OCI-LY3 (cell line): ENCODE data around the gene LINC01488.
A peak's percentile ranks its signal among the peaks of the same experiment; 100 is the strongest.

Source experiments
- H2AFZ ChIP-seq: fragments of 200-600, 300-600 bp; shearing (Covaris generic); 2 replicates; pipeline ENCODE4 v1.6.0; 2014; ENCODE audit warnings: antibody characterized with exemption, low read depth, low read length
- H3K27ac ChIP-seq: fragments of 200-600, 300-600 bp; sonication (generic); 2 replicates; pipeline ENCODE4 v1.5.1; 2014; ENCODE audit warnings: mild to moderate bottlenecking, low read length, moderate library complexity, mixed read lengths
- H3K27me3 ChIP-seq: fragments of 200-600, 300-600 bp; sonication (generic); 2 replicates; pipeline ENCODE4 v1.6.1; 2014; ENCODE audit warnings: low read depth, low read length, mixed read lengths
- H3K36me3 ChIP-seq: fragments of 200-600, 300-600 bp; sonication (generic); replicated peaks from 2 replicates; pipeline ENCODE3; 2014; ENCODE audit warnings: low read depth, low read length, mixed read lengths
- H3K4me1 ChIP-seq: fragments of 300-600, 200-600 bp; sonication (generic); 2 replicates; pipeline ENCODE4 v1.6.1; 2014; ENCODE audit warnings: low read length, mixed read lengths
- H3K4me2 ChIP-seq: fragments of 200-600, 300-600 bp; sonication (generic); 2 replicates; pipeline ENCODE4 v1.6.1; 2014; ENCODE audit warnings: low read length, mixed read lengths
- H3K4me3 ChIP-seq: fragments of 300-600, 200-600 bp; sonication (generic); 2 replicates; pipeline ENCODE4 v1.5.1; 2014; ENCODE audit warnings: antibody characterized with exemption, mild to moderate bottlenecking, low read length, moderate library complexity
- H3K79me2 ChIP-seq: fragments of 300-600, 200-600 bp; shearing (Covaris generic); 2 replicates; pipeline ENCODE4 v1.6.1; 2014; ENCODE audit warnings: mild to moderate bottlenecking, low read length, mixed read lengths
- H3K9ac ChIP-seq: fragments of 300-600, 200-600 bp; shearing (Covaris generic); 2 replicates; pipeline ENCODE4 v1.6.0; 2014; ENCODE audit warnings: mild to moderate bottlenecking, low read length, moderate library complexity
- H3K9me3 ChIP-seq: fragments of 200-600, 300-600 bp; shearing (Covaris generic); 2 replicates; pipeline ENCODE4 v1.6.1; 2014; ENCODE audit warnings: low read length, mixed read lengths; ENCODE audit not compliant: insufficient read depth
- H4K20me1 ChIP-seq: fragments of 200-600, 300-600 bp; sonication (generic); 2 replicates; pipeline ENCODE4 v1.6.1; 2016; ENCODE audit warnings: low read length, mixed read lengths; ENCODE audit not compliant: insufficient read depth
- CTCF ChIP-seq: fragments of 200-600, 300-600 bp; sonication (generic); IDR thresholded peaks from 2 replicates; pipeline ENCODE4 v1.5.1; 2014; ENCODE audit warnings: antibody characterized with exemption, low read length, low read depth
- EZH2phosphoT487 ChIP-seq: fragments of 200-600 bp; shearing (Covaris generic); IDR thresholded peaks from 2 replicates; pipeline ENCODE4 v1.6.1; 2018; ENCODE audit warnings: antibody characterized with exemption, mixed run types, low read depth

Gene LINC01488

GRCh38 chr11:69515271-69516245, 34.1 kb downstream of the LINC01488 start:
- H3K4me2 ChIP-seq: peak overlapping the region; percentile 33
- TF ChIP-seq EZH2phosphoT487: no peak
- no peak for TF ChIP-seq CTCF
- H3K4me3 ChIP-seq: peak overlapping the region; percentile 6; the same call in 1 of the 2 replicates
- H3K4me1 ChIP-seq: peaks cover 16% of the 10 kb centered on the region
- no peak overlapping the region for H2AFZ ChIP-seq
- H3K79me2 ChIP-seq: no peaks in the 10 kb centered on the region
- no peaks in the 10 kb centered on the region for H4K20me1 ChIP-seq
- H3K36me3 ChIP-seq: peaks cover 25% of the 10 kb centered on the region
- peak overlapping the region; percentile 76 for H3K27ac ChIP-seq
- H3K9ac ChIP-seq: no peak overlapping the region
- H3K9me3 ChIP-seq: peaks cover 43% of the 10 kb centered on the region
- H3K27me3 ChIP-seq: peaks cover 7% of the 10 kb centered on the region; the same call in 1 of the 2 replicates

DNA sequence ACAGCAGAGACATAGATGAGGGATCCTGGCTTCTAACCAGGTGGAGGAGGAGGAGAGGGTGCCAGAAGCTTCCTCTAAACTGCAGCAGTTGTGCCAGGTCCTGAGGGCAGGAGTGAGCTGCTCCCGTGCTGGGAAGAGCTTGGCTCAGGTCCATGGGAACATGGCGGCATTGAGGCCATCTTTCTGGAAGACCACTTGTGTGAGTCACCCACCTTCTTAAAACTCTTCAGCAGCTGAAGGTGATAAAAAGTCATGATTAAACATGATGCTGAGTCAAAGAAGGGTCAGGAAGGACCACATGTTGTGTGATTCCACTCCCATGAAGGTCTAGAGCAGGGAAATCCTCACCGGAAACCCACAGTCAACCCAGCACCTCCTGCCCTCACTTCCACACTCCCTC, 35.1 kb downstream of the LINC01488 start:
- H3K36me3 ChIP-seq: peaks cover 25% of the 10 kb centered on the region
- TF ChIP-seq EZH2phosphoT487 (no peak), CTCF (no peak)
- H3K27me3 ChIP-seq: peaks cover 4% of the 10 kb centered on the region; the same call in 1 of the 2 replicates
- no peaks in the 10 kb centered on the region for H4K20me1 ChIP-seq
- H2AFZ ChIP-seq: no peak overlapping the region
- no peak overlapping the region for H3K4me2 ChIP-seq
- H3K4me1 ChIP-seq: peaks cover 20% of the 10 kb centered on the region
- H3K9me3 ChIP-seq: peaks cover 43% of the 10 kb centered on the region
- H3K27ac ChIP-seq: peak overlapping the region; percentile 76
- no peak overlapping the region for H3K9ac ChIP-seq
- H3K4me3 ChIP-seq: 0 out of 2 replicates have a peak overlapping the region, but pooled peaks have one; percentile 3
- H3K79me2 ChIP-seq: no peaks in the 10 kb centered on the region

GRCh38 chr11:69518081-69518950, 36.9 kb downstream of the LINC01488 start:
- Histone ChIP-seq H3K9ac (no peak overlapping the region), H3K27me3 (peaks cover 5% of the 10 kb centered on the region; the same call in 1 of the 2 replicates), H3K4me1 (peaks cover 23% of the 10 kb centered on the region), H4K20me1 (no peaks in the 10 kb centered on the region), H2AFZ (no peak overlapping the region), H3K4me3 (no peak overlapping the region), H3K79me2 (no peaks in the 10 kb centered on the region), H3K9me3 (peaks cover 43% of the 10 kb centered on the region), H3K36me3 (peaks cover 25% of the 10 kb centered on the region), H3K27ac (no peak overlapping the region), H3K4me2 (no peak overlapping the region)
- TF ChIP-seq CTCF (no peak), EZH2phosphoT487 (no peak)
